ENCODE results near the gene SRR. TPM values are rescaled to one million over a fixed set of nuclear protein-coding genes. Genes with fewer than 3 reads are reported as not detected.
A peak's percentile ranks its signal among the peaks of the same experiment; 100 is the strongest.

The SRR gene
- total and polyA plus RNA-seq, 10 of the 15 experiments (the other 5 are each of a cell fraction or from before 2014, with no cell fraction given): 11.7 to 33.9 (median 20.2) TPM

DNA sequence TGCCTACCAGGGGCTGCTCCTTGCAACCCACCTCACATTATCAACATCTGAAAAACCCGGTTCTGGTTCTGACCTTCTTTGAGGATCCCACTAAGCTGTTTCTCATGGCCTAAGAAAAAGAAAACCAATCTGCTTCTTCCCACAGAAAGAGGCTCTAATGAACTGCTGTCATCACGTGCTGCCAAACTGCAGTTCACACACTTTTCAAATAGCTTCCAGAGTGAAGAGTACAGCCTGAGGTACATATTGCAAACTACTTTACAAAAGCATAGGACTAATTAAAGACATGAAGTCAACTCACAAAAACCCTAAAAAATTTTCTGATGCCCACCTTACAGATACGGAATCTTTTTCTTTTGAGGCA, 36.9 kb upstream of the SRR start:
- in situ Hi-C loops (cut with MboI) (no loop called here), intact Hi-C loops (cut with micrococcal nuclease; ENCODE audit: unreplicated experiment) (loop anchor here (2.0 kb wide), 1 partner anchor 70 kb away; the partner anchor contains the start of genes SGSM2 and TSR1)
- no peaks in the 10 kb centered on the region for H3K27me3 ChIP-seq (replicated peaks in 1 of 2; ENCODE audit: control insufficient read depth in 2 of 2, insufficient read depth in 2 of 2, low read length in 1 of 2)
- H3K9ac ChIP-seq (ENCODE audit: control insufficient read depth, insufficient read depth, low read length): peak overlapping the region; percentile 81
- 0% methylated on average over 3 of the region's 3 CpGs for WGBS (ENCODE audit: insufficient coverage, insufficient replicate concordance, low lambda C conversion rate, missing lambda C conversion rate)
- peak overlapping the region; percentile 72 for H3K4me2 ChIP-seq (ENCODE audit: control insufficient read depth, insufficient read depth)
- H3K27ac ChIP-seq (ENCODE audit: control insufficient read depth, insufficient read depth): peak overlapping the region; percentile 99
- no peaks in the 10 kb centered on the region for H4K20me1 ChIP-seq (ENCODE audit: control insufficient read depth, insufficient read depth)
- SMC1A ChIA-PET (ENCODE audit: uncharacterized antibody, unreplicated experiment): interaction anchor here (0.5 to 10.4 kb wide), 17 partner anchors 9 to 212 kb away, joined by 3 to 149 read pairs (median 7); partner anchors contain the start of gene HIC1
- peaks cover 31% of the 10 kb centered on the region for H3K79me2 ChIP-seq (ENCODE audit: control insufficient read depth, insufficient read depth, low read length)
- POLR2A ChIA-PET: interaction anchor here (0.6 to 4.5 kb wide), 13 partner anchors 8 to 378 kb away, joined by 3 to 31 read pairs (median 6); no protein-coding TSS in a partner anchor
- DNase-seq (ENCODE audit: low read depth, low spot score): no peak
- H2AFZ ChIP-seq (ENCODE audit: control insufficient read depth, low read depth, low read length): peak overlapping the region; percentile 35
- H3K4me1 ChIP-seq (ENCODE audit: control insufficient read depth, insufficient read depth, low read length): peaks cover 55% of the 10 kb centered on the region
- RAD21 ChIA-PET (ENCODE audit: unreplicated experiment): interaction anchor here (0.7 to 7.2 kb wide), 14 partner anchors 9 to 212 kb away, joined by 3 to 61 read pairs (median 5); partner anchors contain the start of gene HIC1
- ATAC-seq: peak; percentile 34
- H3K36me3 ChIP-seq (ENCODE audit: control insufficient read depth in 2 of 2, insufficient read depth in 2 of 2, low read length in 1 of 2): peaks cover 0 to 11% of the 10 kb centered on the region in 2 experiments; a peak in 3 of 4 replicates
- CTCF ChIA-PET: interaction anchor here (1.0 to 7.5 kb wide), 10 partner anchors 15 to 212 kb away, joined by 3 to 48 read pairs (median 8); partner anchors contain the start of gene HIC1
- no peaks in the 10 kb centered on the region for H3K9me3 ChIP-seq (replicated peaks; ENCODE audit: control insufficient read depth, insufficient read depth, low read length)
- BruUV-seq (replicated peaks): no TSS peak
- FAIRE-seq: no peak
- H3K4me3 ChIP-seq: no peak overlapping the region
- TF ChIP-seq CHD2 (IDR thresholded peaks at IDR 0.05; ENCODE audit: borderline replicate concordance, low read depth, low read length) (no peak), RFX5 (IDR thresholded peaks at IDR 0.05; ENCODE audit: low read depth, low read length) (no peak), NR2C2 (IDR thresholded peaks at IDR 0.05; ENCODE audit: borderline replicate concordance, control insufficient read depth, insufficient read length, low read depth) (no peak), NKRF (conservative IDR thresholded peaks at IDR 0.05) (no peak), ESRRA (IDR thresholded peaks at IDR 0.05; ENCODE audit: low read length) (no peak), HCFC1 (IDR thresholded peaks at IDR 0.05; ENCODE audit: low read length) (no peak), MTA2 (IDR thresholded peaks at IDR 0.05; ENCODE audit: low read depth) (peak; percentile 42; the same call in 1 of the 2 replicates), HDAC6 (IDR thresholded peaks at IDR 0.05; ENCODE audit: unreplicated experiment) (no peak), HSF1 (IDR thresholded peaks at IDR 0.05; ENCODE audit: low read depth, low read length) (no peak), ASH2L (IDR thresholded peaks at IDR 0.05; ENCODE audit: borderline replicate concordance, low read depth) (no peak), TARDBP (IDR thresholded peaks at IDR 0.05; ENCODE audit: borderline replicate concordance) (no peak), MAX (IDR thresholded peaks at IDR 0.05; ENCODE audit: low read depth, low read length) (peak; percentile 47; the same call in 1 of the 2 replicates), KLF5 (IDR thresholded peaks at IDR 0.05; ENCODE audit: partially characterized antibody) (no peak)
- TF ChIP-seq, protein P1, sequence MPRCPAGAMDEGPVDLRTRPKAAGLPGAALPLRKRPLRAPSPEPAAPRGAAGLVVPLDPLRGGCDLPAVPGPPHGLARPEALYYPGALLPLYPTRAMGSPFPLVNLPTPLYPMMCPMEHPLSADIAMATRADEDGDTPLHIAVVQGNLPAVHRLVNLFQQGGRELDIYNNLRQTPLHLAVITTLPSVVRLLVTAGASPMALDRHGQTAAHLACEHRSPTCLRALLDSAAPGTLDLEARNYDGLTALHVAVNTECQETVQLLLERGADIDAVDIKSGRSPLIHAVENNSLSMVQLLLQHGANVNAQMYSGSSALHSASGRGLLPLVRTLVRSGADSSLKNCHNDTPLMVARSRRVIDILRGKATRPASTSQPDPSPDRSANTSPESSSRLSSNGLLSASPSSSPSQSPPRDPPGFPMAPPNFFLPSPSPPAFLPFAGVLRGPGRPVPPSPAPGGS (IDR thresholded peaks at IDR 0.05; ENCODE audit: borderline replicate concordance, insufficient read depth, low read depth, low read length, poor library complexity, severe bottlenecking): no peak
- TF ChIP-seq, protein P2, sequence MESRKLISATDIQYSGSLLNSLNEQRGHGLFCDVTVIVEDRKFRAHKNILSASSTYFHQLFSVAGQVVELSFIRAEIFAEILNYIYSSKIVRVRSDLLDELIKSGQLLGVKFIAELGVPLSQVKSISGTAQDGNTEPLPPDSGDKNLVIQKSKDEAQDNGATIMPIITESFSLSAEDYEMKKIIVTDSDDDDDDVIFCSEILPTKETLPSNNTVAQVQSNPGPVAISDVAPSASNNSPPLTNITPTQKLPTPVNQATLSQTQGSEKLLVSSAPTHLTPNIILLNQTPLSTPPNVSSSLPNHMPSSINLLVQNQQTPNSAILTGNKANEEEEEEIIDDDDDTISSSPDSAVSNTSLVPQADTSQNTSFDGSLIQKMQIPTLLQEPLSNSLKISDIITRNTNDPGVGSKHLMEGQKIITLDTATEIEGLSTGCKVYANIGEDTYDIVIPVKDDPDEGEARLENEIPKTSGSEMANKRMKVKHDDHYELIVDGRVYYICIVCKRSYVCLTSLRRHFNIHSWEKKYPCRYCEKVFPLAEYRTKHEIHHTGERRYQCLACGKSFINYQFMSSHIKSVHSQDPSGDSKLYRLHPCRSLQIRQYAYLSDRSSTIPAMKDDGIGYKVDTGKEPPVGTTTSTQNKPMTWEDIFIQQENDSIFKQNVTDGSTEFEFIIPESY (IDR thresholded peaks at IDR 0.05): no peak
